ENCODE data around the gene BMS1.
"Not testable (repeated sequence)": the region's sequence is repeated elsewhere in the genome, so short reads cannot be mapped to it uniquely, and the experiment has no call there.

BMS1 gene

DNA sequence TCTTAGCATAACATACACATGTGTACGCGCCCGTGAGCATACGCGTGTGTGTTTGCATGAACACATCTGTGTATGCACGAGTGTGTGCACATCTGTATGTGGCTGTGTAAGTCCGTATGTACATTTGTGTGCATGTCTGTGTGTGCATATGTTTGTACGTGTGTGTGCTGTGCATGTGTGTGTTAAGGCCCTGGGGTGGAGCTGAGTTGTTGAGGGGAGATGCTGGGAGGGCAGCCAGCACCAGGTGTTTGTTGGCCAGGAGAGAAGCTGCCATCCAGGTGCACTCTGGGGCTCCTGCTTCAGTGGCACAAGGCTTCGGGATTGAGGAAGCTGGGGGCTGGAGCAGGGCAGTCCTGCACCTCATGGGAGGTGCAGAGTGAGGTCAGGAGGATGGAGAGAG is 85.0 kb downstream of the BMS1 start:
- no peak for DNase-seq

DNA sequence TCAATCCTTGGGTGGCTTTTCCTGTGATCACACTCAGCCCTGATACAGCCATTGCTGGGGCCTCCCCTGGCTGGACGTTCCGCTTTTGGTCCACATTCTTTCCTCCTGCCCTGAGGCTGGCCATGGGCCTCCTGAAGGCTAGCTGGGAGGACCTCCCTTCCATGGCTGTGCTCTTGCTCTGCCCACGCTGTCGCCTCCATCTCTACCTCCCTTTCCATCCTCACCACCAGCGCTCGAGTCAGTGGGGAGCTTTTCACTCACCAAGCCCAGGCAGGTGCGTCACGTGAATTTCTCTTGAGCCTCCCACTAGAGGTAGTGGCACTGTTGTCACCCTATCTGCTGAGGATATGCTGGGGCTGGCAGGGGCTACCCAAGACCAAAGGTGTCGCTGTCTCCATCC is 85.9 kb downstream of the BMS1 start:
- no peak for DNase-seq

DNA sequence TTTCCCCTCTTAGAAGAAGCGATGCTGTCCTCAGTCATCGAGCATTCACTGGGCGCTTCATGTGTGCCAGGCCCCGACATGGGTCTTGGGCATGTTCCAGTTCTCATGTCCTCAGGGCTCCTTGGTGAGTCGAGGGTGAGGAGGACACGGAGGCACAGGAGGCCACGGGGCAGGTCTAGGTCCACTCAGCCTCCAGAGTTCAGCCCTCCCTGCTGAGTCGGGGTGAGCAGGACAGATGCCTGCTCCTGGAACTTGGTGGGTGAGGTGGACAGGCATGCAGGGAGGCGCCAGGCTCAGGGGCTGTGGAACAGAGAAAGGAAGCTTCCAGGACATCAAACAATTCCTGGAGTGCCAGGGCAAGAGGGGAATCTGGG is 87.4 kb downstream of the BMS1 start:
- DNase-seq: no peak

DNA sequence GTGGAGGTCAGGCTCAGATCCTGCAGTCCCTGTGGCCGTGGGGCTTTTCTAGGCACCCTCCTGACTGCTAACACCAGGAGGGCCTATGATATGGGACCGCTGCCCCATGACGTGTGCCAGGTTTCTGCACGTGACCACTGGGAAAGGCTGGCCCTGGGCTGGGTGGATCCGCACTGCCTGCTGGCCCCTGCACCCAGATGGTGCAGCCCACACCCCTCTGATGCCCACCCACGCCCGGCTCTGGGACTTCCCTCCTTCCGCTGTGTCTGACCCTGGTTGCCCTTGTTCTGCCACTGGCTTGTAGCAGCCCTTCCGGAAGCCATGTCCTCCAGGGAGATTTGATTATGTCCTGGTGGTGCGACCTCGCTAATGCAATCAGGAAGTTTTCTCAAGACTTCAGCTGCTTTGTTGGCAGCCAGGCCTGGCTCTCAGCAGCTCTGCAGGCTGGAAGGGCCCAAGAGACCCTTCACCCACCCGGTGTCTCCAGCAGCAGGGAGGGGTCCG is 88.6 kb downstream of the BMS1 start:
- not testable (repeated sequence) for DNase-seq

DNA sequence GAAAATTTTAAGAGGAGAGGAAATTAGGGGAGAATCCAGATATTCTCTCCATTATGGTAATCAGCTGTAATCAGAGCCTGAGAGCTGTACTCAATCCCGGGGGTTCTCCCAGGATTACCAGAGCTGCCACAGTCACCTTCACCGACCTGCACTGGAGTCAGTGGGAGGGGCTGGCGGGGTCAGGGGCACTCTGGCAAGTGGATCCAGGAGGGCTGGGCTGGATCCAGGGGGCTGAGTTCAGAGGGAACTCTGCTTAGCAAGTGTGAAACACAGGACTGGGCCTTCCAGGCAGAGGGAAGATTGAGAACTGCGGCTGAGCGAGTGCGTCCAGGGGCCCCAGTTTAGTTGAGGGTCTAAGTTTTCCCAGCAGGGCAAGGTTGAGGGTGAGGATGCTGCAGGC is 89.2 kb downstream of the BMS1 start:
- DNase-seq: no peak

DNA sequence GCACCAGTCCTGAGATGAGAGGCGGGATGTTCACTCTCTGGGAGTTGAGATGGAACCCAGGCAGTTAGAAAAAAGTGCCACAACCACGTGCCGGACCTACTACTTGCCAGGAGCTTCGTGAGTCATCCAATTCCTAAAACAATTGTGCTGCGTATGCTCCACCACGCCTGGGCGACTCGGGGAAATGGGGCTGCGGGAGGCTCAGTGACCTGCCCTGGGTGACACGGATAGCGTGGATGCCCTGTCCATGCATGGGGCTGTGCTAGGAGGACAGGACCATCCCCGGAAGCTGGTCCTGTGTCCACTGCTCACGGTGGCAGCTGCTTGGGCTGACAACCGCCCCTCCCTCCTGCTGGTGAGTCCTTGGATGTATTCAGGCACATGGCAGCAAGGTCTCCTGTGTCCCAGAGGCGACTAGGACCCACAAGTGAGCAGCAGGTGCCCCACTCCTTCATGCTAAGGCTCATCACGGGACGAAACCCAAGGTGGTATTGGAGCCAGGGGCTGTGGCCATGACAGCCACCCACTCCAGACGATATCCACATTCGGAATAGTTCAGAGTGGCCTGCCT is 90.4 kb downstream of the BMS1 start:
- DNase-seq: no peak

DNA sequence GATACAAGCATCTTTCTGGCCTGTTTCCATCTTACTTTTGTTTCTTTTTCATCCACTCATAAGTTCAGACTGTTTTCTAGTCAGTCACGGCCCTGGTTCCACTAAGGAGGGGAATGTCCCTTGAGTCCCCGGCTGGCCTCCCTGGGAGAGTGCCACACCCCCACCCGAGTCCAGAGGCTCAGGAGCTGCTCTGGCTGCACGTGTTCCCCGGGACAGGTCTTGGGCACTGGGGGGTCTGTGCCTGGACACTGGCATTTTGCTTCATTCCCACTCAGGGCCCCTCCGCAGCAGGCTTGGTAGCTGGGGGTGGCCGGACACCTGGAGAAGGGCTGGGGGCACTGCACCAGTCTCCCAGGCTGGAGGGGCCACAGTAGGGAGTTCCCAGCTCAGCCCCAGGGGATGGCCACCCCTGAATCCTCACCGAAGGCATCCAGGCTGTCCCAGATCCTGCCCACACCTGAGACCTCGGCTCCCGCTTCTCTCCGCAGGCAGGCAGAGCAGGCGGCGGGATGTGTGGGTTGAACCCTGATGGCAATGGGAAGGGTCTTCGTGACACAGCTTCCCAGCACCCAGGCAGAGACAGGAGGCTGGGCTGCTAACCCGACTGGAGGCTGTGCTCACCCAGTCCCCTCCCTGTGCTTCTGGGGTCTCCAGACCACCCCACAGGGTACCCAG is 92.3 kb downstream of the BMS1 start:
- no peak for DNase-seq

DNA sequence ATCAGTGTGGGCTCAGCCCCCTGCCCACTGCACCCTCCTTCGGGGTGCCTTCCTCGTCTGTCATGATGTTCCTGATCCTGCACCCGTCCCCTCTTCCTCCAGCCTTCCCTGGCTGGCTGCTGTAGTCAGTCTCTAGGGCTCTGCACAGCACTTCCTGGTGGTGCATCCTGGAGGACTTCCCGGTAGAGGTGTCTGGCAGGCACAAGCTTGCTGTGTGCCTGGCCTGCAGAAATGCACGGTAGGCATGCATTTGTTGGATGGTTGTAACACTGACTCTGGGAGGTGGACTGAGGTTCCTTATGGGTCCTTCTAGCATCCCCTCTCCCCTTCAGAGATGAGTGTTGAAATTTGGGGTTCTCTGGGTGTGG is 92.8 kb downstream of the BMS1 start:
- no peak for DNase-seq

DNA sequence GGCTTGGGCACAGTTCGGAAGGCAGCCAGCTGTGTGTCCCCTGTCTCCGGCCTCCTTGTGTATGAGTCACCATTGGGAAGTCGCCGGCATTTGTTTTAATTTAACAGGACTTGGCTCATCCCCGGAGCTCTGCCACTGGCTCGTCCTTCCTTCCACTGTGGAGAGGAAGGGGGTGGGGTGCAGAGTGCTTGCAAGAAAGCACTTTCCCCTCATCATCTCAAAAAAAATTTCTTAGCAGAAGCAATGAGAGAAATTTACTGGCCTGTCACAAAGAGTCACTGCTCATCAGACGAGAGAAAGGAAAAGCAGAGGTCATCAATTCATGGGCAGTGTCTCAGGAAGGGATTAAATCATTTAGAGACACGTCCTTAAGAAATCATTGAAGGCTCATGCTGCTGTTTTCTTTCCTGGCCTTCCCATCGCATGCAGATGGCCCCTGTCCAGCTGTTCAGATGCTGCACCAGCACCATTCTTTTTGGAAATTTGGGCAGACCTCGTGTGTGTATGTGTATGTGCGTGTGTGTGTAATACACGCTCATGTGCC is 93.3 kb downstream of the BMS1 start:
- DNase-seq: no peak

DNA sequence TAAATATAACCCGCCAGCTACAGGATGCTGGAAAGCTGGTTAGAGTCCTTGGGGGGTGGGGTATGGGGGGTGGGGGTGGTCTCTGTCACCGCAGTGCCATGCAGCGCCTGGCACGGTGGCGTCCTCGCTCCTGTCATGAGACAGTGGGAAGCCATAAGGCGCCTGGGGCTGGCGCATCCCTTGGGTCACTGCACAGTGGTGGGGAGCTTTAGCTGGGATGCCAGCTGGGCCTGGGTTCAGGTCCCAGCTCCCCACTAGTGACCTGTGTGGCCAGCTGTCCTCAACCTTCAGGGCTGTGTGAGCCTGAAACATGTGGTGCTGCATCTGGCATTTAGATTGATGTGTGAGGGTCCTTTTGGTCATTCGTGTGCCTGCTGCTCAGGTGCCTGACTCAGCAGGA is 93.9 kb downstream of the BMS1 start:
- DNase-seq: no peak

DNA sequence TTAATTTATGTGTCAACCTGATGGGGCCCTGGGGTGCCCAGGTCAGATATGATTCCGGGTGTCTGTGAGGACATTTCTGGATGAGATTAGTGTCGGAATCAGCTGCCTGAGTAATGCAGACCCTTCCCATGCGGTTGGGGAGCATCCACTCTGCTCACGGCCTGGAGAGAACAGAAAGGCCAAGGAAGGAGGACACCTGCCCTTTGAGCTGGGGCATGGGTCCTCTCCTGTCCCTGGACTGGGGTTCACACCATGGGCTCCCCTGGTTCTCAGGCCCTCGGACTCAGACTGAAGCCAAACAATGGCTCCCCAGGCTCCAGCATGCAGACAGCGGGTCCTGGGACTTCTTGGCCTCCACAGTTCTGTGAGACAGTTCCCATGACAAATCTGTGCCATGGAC is 94.3 kb downstream of the BMS1 start:
- DNase-seq: no peak

DNA sequence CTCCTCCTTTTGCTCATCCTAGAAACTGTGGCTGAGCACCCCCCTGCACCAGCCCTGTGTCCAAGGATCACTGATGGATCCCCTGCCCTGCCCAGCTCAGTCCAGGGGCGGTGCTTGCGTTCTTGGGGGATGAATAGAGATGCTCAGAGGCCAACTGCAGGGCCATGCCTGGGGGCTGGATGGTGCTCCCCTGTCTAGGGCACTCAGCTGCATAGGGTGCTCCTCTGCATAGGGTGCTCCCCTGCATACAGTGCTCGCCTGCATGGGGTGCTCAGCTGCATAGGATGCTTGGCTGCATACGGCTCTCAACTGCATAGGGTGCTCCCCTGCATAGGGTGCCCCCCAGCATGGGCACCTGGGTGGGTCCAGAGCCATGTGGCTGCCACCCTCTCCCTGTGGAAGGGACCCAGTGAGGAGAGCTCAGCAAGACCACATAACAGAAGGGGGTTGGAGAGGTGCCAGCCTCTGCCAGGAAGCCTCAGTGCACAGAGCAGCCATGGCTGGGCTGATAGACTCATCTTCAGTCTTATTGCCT is 95.0 kb downstream of the BMS1 start:
- no peak for DNase-seq

DNA sequence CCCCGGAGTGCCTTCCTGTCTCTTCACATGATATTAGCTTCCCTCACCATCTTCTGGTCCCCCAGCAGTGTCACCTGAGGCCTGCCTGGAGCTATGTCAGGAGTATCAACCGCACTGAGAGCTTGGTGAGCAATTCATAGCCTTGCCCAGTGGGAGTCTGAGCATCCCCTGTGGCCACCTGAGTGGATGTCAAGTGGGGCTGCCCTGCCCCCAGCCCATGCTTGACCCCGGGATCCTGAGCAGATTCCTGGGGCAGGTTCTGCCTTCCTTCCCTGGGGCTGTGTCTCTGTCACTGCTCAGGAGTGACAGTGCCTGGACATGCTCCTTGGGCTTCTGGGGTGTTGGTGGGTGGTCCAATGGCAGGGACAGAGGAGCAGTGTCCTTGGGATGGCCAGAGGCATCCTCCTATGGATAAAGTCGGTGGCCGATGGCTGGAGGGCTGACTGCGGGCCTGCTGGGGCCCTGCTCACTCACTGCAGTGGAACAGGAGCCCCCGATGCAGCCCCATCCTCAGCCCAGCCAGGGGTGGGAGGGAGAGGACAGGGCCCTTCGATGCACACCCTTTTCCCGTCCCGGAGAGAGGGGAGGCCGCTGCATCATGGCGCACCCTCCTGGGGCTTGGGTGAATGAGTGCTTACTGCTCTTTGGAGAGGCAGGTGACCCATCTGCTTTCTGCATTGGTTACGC is 95.7 kb downstream of the BMS1 start:
- DNase-seq: no peak

DNA sequence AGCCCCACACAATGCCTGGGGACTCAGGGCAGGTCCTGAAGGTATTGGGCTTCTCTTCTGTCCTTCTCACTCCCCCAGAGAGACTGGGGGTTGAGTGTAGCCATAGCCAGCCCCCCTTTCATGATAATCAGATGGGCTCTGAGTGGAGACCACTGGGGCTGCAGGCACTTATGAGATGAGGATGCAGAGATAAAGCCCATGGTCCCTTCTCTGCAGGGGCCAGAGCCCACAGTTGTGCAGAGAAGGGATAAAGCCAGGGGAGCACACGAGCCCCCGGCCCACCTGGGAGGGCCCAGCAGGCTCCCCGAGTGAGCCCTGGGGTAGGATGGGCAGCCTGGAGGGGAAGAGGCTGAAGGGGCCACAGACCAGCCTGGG is 96.2 kb downstream of the BMS1 start:
- no peak for DNase-seq

DNA sequence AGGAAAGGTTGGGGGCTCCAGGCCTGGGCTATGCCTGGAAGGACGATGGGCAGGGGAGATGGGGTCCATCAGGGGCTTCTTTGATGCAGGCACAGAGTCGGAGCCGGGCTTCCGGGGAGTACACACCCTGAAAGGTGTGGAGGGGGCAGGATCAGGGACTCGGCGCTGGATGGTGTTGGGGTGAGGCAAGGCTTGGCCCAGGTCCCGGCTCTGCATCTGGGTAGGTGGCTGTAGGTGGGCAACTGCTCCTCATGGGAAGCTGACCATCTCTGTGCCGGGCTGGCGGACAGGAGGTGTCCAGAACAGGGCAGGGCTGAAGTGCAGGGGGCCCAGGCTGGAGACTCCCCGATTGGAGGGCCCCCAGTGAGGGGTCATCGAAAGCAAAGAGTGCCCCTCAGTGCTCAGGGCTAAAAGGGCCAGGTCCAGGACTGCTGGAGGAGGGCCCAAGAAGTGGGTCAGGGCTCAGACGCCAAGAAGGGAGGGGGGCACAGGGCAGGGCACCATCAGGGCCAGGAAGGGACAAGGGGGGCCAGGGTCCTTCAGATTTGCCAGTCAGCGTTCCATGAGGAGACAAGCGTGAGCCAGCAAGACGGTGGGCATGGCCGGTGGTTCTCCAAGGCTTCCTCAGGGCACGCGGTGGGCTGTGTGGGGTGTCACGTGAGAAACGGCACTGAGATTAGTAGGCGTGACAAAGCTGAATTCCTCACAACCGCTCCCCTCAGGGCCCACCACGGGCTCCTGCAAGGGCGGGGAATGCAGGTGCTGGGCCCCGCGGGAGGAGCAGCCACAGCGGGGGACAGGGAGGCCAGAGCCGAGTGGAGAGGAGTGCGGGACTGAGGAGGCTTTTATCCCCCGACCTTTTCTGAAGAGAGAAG is 97.0 kb downstream of the BMS1 start:
- DNase-seq: no peak

DNA sequence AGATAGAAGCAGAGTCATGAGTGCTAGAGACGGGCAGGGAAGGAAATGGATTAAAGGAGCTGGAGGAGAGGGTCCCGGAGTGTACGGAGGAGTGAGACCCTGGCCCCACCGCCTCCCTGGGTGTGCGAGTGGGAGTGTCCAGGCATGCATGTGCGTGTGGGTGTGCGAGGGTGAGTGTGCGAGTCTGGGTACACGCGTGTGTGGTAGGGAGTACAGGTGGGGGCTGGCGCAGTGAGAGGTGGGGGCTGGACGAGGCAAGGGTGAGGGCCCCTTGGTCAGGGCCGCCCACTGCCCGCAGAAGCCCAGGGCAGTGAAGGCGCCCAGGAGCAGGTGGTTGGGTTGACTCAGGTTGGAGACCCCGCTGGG is 97.6 kb downstream of the BMS1 start:
- DNase-seq: no peak

DNA sequence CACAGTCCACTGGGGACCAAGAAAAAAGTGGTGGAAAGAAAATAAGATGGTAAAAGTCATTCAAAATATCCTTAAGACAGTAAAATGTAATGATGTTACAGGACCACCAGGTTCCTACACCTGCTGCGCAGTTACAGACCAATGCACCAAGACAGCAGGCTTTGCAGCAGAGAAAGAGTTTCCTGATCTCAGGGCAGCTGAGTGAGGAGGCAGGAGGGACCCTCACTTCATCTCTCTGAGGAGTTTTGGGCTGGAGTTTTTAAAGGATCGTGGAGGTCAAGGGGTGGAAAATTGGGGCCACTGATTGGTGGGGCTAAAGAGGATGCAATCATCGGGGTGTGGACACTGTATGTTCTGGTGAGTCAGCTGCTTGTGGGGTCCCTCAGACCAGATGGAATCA is 100.0 kb downstream of the BMS1 start:
- no peak for DNase-seq
